Fibroblast of mammary gland (primary cell): ENCODE measurements around the gene EXPH5.

Experiments used
- DNase-seq: peaks from one replicate; pipeline ENCODE4 v3.0.0-alpha.2; 2010; ENCODE audit warnings: low read depth
- H3K4me3 ChIP-seq: 2 replicates; pipeline ENCODE4 v1.5.1; 2011; ENCODE audit warnings: low read depth, mild to moderate bottlenecking, low read length, moderate library complexity; ENCODE audit not compliant: control insufficient read depth
- TF ChIP-seq, protein P1 (sequence below): conservative IDR thresholded peaks from 2 replicates; pipeline ENCODE4 v1.5.1; 2011; ENCODE audit warnings: low read depth, low read length, inconsistent platforms; ENCODE audit not compliant: control insufficient read depth, insufficient read depth

Gene EXPH5

DNA sequence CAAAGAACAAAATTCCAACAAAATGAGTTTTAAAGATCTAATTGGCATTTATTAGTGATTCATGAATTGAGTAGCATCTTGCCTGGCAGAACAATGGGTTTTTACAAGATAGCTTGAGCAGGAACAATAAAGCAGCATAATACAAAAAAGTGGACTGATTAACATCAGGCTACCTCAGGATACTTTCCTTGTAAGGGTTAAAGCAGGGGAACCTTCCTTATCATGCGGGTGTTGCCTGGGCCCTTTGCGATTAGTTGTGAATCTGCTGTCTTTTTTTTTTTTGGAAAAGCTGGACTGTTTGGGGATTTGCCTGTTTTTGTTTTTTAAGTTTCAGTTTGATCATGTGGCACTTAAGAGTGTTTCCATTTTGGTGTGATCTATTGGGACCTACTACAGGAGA, 37.5 kb downstream of the EXPH5 start:
- TF ChIP-seq, protein P1, sequence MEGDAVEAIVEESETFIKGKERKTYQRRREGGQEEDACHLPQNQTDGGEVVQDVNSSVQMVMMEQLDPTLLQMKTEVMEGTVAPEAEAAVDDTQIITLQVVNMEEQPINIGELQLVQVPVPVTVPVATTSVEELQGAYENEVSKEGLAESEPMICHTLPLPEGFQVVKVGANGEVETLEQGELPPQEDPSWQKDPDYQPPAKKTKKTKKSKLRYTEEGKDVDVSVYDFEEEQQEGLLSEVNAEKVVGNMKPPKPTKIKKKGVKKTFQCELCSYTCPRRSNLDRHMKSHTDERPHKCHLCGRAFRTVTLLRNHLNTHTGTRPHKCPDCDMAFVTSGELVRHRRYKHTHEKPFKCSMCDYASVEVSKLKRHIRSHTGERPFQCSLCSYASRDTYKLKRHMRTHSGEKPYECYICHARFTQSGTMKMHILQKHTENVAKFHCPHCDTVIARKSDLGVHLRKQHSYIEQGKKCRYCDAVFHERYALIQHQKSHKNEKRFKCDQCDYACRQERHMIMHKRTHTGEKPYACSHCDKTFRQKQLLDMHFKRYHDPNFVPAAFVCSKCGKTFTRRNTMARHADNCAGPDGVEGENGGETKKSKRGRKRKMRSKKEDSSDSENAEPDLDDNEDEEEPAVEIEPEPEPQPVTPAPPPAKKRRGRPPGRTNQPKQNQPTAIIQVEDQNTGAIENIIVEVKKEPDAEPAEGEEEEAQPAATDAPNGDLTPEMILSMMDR: no peak
- H3K4me3 ChIP-seq: no peak overlapping the region
- no peak for DNase-seq

DNA sequence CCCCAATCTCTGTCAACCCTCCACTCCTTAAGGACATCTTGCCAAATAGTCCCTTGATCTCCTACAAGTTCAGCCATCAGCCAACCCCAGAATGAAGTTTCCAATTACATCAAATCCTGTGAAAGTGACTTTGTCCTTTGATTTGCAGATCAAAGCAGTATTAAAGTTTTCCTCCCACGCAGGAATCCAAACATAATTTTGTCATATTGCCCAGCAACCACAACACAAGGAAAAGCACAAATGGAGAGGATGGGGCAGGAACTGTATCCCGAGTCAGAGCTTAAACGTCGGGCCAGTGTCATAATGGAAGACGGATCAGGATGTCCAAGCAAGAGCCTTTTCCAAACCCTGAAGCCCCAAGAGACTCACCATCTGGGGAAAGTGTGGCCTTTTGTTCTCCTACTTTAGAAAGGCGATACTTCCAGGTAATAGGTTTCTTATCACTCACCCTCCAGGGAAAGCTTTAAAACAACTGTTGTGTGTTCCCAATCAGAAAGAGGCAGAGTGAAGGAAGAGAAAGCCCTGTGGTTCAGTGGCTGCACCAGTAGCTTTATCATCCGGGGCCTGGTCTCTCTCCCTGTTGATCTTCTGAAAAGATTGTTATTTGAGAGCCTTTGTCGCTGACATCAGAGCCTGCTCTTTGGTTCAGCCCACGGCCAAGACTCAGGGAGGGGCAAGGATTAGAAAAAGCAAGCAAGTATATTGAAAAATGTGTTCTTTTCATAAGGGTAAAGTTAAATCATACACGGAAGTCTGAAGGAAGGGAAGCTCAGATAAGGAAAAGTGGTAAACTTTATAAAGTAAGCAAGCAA, 41.7 kb downstream of the EXPH5 start:
- TF ChIP-seq, protein P1: no peak
- no peak overlapping the region for H3K4me3 ChIP-seq
- DNase-seq: peak; percentile 66

DNA sequence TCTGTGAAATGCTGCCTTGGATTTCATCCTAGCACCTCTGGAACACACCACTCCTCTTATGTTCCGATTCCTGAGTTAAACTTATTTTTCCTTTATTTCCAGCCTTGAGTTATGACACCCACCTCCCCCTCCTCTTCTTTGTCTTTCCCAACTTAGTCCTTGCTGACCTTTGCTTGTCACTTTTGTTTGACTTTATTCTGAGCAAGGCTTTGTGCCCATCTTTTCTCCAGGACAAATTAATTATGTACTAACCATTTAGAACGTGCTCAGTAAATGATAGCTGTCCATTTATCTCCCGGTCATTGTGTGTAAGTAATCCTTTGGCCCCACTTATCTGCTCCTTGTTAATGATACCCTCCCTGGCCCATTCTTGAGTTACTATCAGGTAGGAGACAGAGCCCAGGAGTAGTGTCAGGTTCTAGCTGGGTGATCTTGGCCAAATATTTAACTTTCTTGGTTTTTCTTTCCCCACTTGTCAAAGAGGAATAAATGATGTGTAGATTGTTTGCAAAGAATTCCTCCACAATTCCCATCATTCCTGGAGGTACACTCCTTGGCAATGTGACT, 44.2 kb downstream of the EXPH5 start:
- TF ChIP-seq, protein P1: no peak
- no peak overlapping the region for H3K4me3 ChIP-seq
- DNase-seq: no peak

DNA sequence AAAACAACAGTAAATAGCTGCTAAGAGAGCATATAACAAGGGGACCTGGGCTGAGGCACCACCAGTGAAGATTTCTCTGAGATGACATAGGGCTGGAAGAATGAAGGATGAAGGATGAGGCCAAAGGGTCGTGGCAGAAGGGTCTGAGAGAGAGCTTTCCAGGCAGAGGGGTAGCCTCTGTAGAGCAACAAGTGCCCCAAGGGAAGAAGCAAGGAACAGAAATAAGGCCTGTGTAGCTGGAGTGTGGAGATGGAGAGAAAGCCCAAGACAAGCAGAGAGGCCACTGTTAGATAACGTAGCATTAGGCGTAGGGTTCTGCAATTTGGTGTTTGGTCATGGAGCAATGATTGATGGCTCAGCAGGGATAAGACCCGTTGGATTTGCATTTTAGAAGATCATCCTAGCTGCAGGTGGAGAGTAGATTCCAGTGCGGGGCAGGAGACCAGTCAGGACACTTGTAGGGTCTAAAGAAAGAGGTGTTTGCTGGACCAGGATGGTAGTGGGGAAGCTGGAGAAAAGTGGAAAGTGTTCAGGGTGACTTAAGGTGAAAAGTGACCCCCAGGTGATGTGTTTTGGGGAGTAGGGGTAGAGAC, 47.6 kb downstream of the EXPH5 start:
- TF ChIP-seq, protein P1: no peak
- H3K4me3 ChIP-seq: no peak overlapping the region
- DNase-seq: no peak

DNA sequence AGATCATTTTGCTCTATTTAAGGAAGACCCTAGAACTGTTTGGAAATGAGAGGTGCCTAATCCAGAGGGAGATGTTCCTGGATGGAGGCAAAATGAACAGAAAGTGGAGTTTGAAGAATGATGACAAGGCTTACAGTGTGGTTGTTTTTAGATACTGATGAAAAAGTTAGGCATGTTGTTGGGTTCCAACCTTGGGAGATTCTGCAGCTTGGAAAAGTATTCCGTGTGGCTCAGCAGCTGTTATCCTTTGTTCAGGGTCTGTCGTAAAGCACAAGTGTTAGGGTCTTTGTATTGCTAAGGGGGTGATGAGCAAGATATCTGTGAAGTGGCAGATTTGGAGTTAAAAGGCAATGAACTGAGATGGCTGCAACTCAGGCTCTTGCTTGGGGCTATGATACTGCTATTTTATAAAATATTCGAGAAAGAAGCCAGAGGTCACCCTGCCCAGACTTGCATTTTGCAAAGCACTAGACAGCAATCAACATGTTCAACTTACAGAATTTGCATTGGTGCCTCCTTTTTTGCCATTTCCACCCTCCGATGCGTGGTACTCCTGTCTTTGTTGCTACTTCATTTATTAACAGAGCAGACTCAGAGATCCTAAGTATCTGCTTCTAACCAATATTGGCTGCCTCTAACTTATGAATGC, 50.1 kb downstream of the EXPH5 start:
- no peak overlapping the region for H3K4me3 ChIP-seq
- TF ChIP-seq, protein P1: no peak
- no peak for DNase-seq

DNA sequence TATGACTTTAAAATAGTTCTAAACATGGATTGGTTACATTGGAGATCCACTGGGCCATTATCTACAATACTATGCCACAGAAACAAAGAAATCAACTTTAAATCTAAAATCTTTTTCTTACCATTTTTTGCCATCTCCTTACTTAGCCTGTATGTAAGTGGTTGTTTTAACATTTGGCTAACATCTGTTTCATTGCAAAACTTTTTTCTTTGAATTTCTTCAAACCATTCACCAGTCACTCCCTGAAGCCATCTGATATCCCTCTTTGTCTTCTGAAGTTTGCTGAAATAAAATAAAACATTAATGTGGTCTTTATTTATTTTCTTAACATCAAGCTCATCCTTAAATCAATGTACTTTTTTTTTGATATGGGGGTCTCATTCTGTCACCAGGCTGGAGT, 52.0 kb downstream of the EXPH5 start:
- no peak overlapping the region for H3K4me3 ChIP-seq
- DNase-seq: no peak
- TF ChIP-seq, protein P1: no peak
